Nephron (organoid): Measurements from ENCODE around the gene IGF2R.
"Not testable (repeated sequence)": the region's sequence is repeated elsewhere in the genome, so short reads cannot be mapped to it uniquely, and the experiment has no call there.

ENCODE experiments used
- H3K27ac Mint-ChIP-seq, 3 experiments: 2 replicates each; pipeline ENCODE4 v1.8.0; 2020; ENCODE audit warnings: mixed read lengths in 3 of 3, mild to moderate bottlenecking in 2 of 3, moderate library complexity in 1 of 3
- H3K27me3 Mint-ChIP-seq: 2 replicates; pipeline ENCODE4 v1.8.0; 2021; ENCODE audit warnings: low read depth, mild to moderate bottlenecking, moderate library complexity, mixed read lengths
- H3K36me3 Mint-ChIP-seq: 2 replicates; pipeline ENCODE4 v1.8.0; 2020; ENCODE audit warnings: low read depth, mixed read lengths
- H3K4me1 Mint-ChIP-seq: 2 replicates; pipeline ENCODE4 v1.8.0; 2020; ENCODE audit warnings: mixed read lengths
- H3K4me3 Mint-ChIP-seq, 3 experiments: 2 replicates each; pipeline ENCODE4 v1.8.0; 2020; ENCODE audit warnings: mild to moderate bottlenecking in 3 of 3, mixed read lengths in 3 of 3, moderate library complexity in 2 of 3
- H3K9me3 Mint-ChIP-seq: 2 replicates; pipeline ENCODE4 v1.8.0; 2020; ENCODE audit warnings: mixed read lengths
- CTCF ChIP-seq, 3 experiments: fragments of 200-600 bp; sonication (generic); IDR thresholded peaks; one replicate each; pipeline ENCODE4 v1.5.0; 2021; ENCODE audit warnings: antibody characterized with exemption in 3 of 3; ENCODE audit not compliant: unreplicated experiment in 3 of 3

IGF2R gene

DNA sequence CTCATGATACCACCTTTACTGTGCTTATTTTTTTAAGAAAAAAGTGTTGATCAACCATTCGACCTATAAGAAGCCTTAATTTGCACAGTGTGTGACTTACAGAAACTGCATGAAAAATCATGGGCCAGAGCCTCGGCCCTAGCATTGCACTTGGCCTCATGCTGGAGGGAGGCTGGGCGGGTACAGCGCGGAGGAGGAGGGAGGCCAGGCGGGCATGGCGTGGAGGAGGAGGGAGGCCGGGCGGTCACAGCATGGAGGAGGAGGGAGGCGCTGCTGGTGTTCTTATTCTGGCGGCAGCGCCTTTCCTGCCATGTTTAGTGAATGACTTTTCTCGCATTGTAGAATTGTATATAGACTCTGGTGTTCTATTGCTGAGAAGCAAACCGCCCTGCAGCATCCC lies 137.1 kb downstream of the IGF2R start:
- Mint-ChIP-seq H3K4me1 (no peaks in the 10 kb centered on the region), H3K36me3 (peaks cover 72% of the 10 kb centered on the region), H3K27ac (no peak overlapping the region), H3K4me3 (no peak overlapping the region), H3K9me3 (no peaks in the 10 kb centered on the region), H3K27me3 (peaks cover 3% of the 10 kb centered on the region)
- no peak for TF ChIP-seq CTCF (IDR thresholded peaks at IDR 0.05; ENCODE audit: unreplicated experiment in 3 of 3)

DNA sequence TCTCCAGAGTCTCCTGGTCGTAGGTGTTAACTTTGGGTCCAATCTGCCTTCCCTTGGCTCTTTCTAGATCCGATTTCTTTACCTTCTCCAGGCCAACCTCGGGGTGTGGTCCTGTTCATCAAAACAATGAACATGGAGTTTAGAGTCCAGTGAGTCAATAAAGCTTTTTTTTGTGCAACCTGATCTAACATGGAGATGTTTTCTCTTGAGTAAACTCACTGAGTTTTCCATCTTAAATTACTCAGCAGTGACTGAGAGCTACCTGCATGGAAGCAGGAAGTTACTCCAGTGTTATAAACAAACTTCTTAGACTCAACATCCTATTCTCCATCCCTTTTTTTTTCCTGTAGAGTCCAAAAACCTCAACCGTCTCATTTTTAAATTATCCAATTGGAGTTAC lies 137.8 kb downstream of the IGF2R start:
- Mint-ChIP-seq H3K36me3 (peaks cover 68% of the 10 kb centered on the region), H3K27me3 (peaks cover 3% of the 10 kb centered on the region), H3K4me3 (no peak overlapping the region), H3K9me3 (no peaks in the 10 kb centered on the region), H3K4me1 (no peaks in the 10 kb centered on the region), H3K27ac (no peak overlapping the region)
- no peak for TF ChIP-seq CTCF (IDR thresholded peaks at IDR 0.05; ENCODE audit: unreplicated experiment in 3 of 3)

GRCh38 chr6:160108077-160108476 lies 139.2 kb downstream of the IGF2R start:
- H3K9me3 Mint-ChIP-seq = no peaks in the 10 kb centered on the region
- no peaks in the 10 kb centered on the region for H3K4me1 Mint-ChIP-seq
- no peak for TF ChIP-seq CTCF (IDR thresholded peaks at IDR 0.05; ENCODE audit: unreplicated experiment in 3 of 3)
- H3K27me3 Mint-ChIP-seq = peaks cover 3% of the 10 kb centered on the region
- H3K27ac Mint-ChIP-seq = no peak overlapping the region
- peaks cover 66% of the 10 kb centered on the region for H3K36me3 Mint-ChIP-seq
- no peak overlapping the region for H3K4me3 Mint-ChIP-seq

DNA sequence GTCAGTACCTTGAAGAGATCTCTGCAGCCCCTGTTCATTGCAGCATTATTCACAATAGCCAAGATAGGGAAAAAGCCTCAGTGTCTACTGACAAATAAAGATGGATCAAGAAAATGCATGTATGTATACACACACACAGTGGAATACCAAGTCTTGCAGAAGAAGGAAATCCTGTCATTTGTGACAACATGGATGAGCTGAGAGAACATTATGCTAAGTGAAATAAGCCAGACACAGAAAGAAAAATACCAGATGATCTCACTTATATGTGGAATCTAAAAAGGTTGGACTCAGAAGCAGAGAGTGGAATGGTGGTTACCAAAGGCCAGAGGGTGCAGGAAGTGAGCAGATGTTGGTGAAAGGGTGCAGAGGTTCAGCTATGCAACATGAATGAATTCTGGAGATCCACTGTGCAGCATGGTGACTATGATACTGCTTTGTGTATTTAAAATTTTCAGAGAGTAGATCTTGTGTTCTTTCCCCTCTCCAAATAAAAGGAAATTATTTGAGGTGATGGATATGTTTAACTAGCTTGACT lies 141.8 kb downstream of the IGF2R start:
- H3K9me3 Mint-ChIP-seq = no peaks in the 10 kb centered on the region
- H3K4me1 Mint-ChIP-seq = no peaks in the 10 kb centered on the region
- no peak overlapping the region for H3K4me3 Mint-ChIP-seq
- peaks cover 53% of the 10 kb centered on the region for H3K36me3 Mint-ChIP-seq
- TF ChIP-seq CTCF (IDR thresholded peaks at IDR 0.05; ENCODE audit: unreplicated experiment in 3 of 3) = no peak
- H3K27me3 Mint-ChIP-seq = no peaks in the 10 kb centered on the region
- H3K27ac Mint-ChIP-seq = peak overlapping the region in 1 of 3 experiments; percentile 12

- Mint-ChIP-seq H3K36me3 (peaks cover 49% of the 10 kb centered on the region), H3K27me3 (no peaks in the 10 kb centered on the region), H3K9me3 (no peaks in the 10 kb centered on the region), H3K27ac (peak overlapping the region in 1 of 3 experiments; percentile 0), H3K4me1 (no peaks in the 10 kb centered on the region), H3K4me3 (no peak overlapping the region)
- TF ChIP-seq CTCF (IDR thresholded peaks at IDR 0.05; ENCODE audit: unreplicated experiment in 3 of 3) = no peak
Measured at GRCh38 chr6:160111806-160112205, 142.9 kb downstream of the IGF2R start.

DNA sequence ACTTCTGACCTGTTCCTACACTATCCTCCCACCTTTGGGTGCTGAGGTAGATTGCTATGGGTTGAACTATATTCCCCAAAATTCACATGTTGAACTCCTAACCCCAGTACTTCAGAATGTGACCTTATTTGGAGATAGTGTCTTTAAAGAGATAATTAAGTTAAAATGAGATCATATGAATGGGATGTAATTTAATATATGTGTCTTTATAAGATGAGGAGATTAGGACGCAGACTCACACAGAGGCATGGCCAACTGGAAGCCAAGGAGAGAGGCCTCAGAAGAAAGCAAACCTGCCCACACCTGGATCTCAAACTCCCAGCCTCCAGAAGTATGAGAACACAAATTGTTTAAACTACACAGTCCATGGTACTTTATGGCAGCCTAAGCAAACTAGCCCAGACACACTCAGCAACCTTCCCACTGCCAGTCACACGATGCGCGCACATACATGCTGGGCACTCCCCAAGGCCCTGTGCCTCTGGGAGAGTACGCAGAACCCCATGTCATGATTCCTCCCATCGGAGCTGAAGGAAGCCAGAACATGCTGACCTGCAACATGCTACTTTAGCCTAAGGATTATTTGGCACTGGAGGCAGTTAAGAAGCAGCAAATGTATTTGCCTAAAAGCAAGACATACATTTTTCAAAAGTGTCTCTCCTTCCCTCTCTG lies 143.9 kb downstream of the IGF2R start:
- no peaks in the 10 kb centered on the region for H3K9me3 Mint-ChIP-seq
- peaks cover 47% of the 10 kb centered on the region for H3K36me3 Mint-ChIP-seq
- H3K27me3 Mint-ChIP-seq = peaks cover 2% of the 10 kb centered on the region
- peak overlapping the region in 2 of 3 experiments; percentile 14 to 47 for H3K27ac Mint-ChIP-seq
- TF ChIP-seq CTCF (IDR thresholded peaks at IDR 0.05; ENCODE audit: unreplicated experiment in 3 of 3) = no peak
- H3K4me3 Mint-ChIP-seq = no peak overlapping the region
- H3K4me1 Mint-ChIP-seq = no peaks in the 10 kb centered on the region

DNA sequence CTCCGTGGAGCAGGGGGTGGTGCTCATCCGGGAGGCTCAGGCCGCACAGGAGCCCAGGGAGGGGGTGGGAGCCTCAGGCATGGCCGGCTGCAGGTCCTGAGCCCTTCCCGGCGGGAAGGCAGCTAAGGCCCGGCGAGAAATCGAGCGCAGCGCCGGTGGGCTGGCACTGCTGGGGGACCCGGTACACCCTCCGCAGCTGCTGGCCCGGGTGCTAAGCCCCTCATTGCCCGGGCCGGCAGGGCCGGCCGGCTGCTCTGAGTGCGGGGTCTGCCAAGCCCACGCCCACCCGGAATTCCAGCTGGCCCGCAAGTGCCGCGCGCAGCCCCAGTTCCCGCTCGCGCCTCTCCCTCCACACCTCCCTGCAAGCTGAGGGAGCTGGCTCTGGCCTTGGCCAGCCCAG lies 145.7 kb downstream of the IGF2R start:
- peaks cover 47% of the 10 kb centered on the region for H3K36me3 Mint-ChIP-seq
- not testable (repeated sequence) for H3K27me3 Mint-ChIP-seq, H3K4me1 Mint-ChIP-seq, H3K9me3 Mint-ChIP-seq, H3K27ac Mint-ChIP-seq, H3K4me3 Mint-ChIP-seq
